MM.1S (cell line): ENCODE data around the gene SUMO1.

Source experiments
- DNase-seq: peaks from one replicate; pipeline ENCODE4 v3.0.0-alpha.2; 2015
- H2AFZ ChIP-seq: fragments of 300-600 bp; sonication (generic); 2 replicates; pipeline ENCODE4 v1.6.0; 2016; ENCODE audit warnings: antibody characterized with exemption, low read length
- H3F3A ChIP-seq: fragments of 300-600 bp; sonication (generic); 2 replicates; pipeline ENCODE4 v1.6.1; 2016; ENCODE audit warnings: mild to moderate bottlenecking, antibody characterized with exemption, low read length, moderate library complexity, mixed read lengths; ENCODE audit not compliant: insufficient read depth
- H3K27ac ChIP-seq: fragments of 300-600 bp; sonication (generic); 2 replicates; pipeline ENCODE4 v1.5.1; 2016; ENCODE audit warnings: mild to moderate bottlenecking, low read length
- H3K27me3 ChIP-seq: fragments of 300-600 bp; sonication (generic); replicated peaks from 2 replicates; pipeline ENCODE4 v1.6.0; 2016; ENCODE audit warnings: low read length; ENCODE audit not compliant: insufficient read depth
- H3K36me3 ChIP-seq: fragments of 300-600 bp; sonication (generic); replicated peaks from 2 replicates; pipeline ENCODE4 v1.6.1; 2016; ENCODE audit warnings: mild to moderate bottlenecking, low read length, mixed read lengths; ENCODE audit not compliant: insufficient read depth
- H3K4me1 ChIP-seq: fragments of 300-600 bp; sonication (generic); 2 replicates; pipeline ENCODE4 v1.6.1; 2016; ENCODE audit warnings: low read length, mixed read lengths
- H3K4me2 ChIP-seq: fragments of 300-600 bp; sonication (generic); 2 replicates; pipeline ENCODE4 v1.6.0; 2016; ENCODE audit warnings: low read depth, low read length
- H3K4me3 ChIP-seq: fragments of 300-600 bp; sonication (generic); 2 replicates; pipeline ENCODE4 v1.5.1; 2016; ENCODE audit warnings: low read length, mixed read lengths
- H3K79me2 ChIP-seq: fragments of 300-600 bp; sonication (generic); 2 replicates; pipeline ENCODE4 v1.6.1; 2016; ENCODE audit warnings: mixed run types, low read length, mixed read lengths
- H3K9ac ChIP-seq: fragments of 300-600 bp; sonication (generic); 2 replicates; pipeline ENCODE4 v1.6.1; 2016; ENCODE audit warnings: low read length, mixed read lengths
- H3K9me2 ChIP-seq: fragments of 300-600 bp; sonication (generic); replicated peaks from 2 replicates; pipeline ENCODE4 v1.6.1; 2016; ENCODE audit warnings: mild to moderate bottlenecking, low read length, mixed read lengths; ENCODE audit not compliant: insufficient read depth
- H3K9me3 ChIP-seq: fragments of 300-600 bp; sonication (generic); replicated peaks from 2 replicates; pipeline ENCODE4 v1.6.1; 2016; ENCODE audit warnings: mild to moderate bottlenecking, low read length, mixed read lengths; ENCODE audit not compliant: insufficient read depth
- H4K20me1 ChIP-seq: fragments of 300-600 bp; sonication (generic); 2 replicates; pipeline ENCODE4 v1.6.1; 2016; ENCODE audit warnings: mild to moderate bottlenecking, low read length, moderate library complexity, mixed read lengths; ENCODE audit not compliant: insufficient read depth
- EZH2 ChIP-seq: fragments of 300-600 bp; sonication (generic); optimal IDR thresholded peaks from 2 replicates; pipeline ENCODE3; 2017; ENCODE audit warnings: low read depth, mild to moderate bottlenecking, antibody characterized with exemption, low read length, mixed read lengths
- EZH2phosphoT487 ChIP-seq: fragments of 300-600 bp; sonication (generic); IDR thresholded peaks from 2 replicates; pipeline ENCODE4 v1.6.1; 2018; ENCODE audit warnings: antibody characterized with exemption, low read length
- TF ChIP-seq, protein P1 (sequence below): fragments of 300-600 bp; sonication (generic); IDR thresholded peaks from 2 replicates; pipeline ENCODE4 v1.5.1; 2016; ENCODE audit warnings: antibody characterized with exemption, low read length, mixed read lengths

SUMO1 gene

DNA sequence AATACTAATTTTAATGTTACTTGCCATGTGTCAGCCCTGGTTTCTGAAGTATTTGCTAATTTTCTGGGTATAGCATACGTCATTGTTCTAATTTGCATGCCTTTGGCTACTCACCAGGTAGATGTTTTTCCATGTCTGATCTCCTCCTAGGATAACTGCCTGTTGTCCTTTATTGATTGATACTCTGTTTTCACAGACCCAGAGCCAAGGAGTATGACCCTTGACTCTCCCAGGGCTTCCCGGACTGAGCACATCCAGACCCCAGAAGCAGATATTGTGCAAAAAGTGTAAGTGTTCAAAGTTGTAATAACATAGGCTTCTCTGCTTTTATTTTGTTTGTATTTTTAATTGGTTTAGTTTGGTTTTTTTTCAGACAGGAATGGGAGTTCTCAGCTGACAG, 53.8 kb downstream of the SUMO1 start:
- no peak overlapping the region for H2AFZ ChIP-seq
- H3K9ac ChIP-seq = no peak overlapping the region
- no peaks in the 10 kb centered on the region for H4K20me1 ChIP-seq
- H3K4me2 ChIP-seq = no peak overlapping the region
- no peaks in the 10 kb centered on the region for H3K36me3 ChIP-seq
- no peak for TF ChIP-seq EZH2phosphoT487
- TF ChIP-seq, protein P1, sequence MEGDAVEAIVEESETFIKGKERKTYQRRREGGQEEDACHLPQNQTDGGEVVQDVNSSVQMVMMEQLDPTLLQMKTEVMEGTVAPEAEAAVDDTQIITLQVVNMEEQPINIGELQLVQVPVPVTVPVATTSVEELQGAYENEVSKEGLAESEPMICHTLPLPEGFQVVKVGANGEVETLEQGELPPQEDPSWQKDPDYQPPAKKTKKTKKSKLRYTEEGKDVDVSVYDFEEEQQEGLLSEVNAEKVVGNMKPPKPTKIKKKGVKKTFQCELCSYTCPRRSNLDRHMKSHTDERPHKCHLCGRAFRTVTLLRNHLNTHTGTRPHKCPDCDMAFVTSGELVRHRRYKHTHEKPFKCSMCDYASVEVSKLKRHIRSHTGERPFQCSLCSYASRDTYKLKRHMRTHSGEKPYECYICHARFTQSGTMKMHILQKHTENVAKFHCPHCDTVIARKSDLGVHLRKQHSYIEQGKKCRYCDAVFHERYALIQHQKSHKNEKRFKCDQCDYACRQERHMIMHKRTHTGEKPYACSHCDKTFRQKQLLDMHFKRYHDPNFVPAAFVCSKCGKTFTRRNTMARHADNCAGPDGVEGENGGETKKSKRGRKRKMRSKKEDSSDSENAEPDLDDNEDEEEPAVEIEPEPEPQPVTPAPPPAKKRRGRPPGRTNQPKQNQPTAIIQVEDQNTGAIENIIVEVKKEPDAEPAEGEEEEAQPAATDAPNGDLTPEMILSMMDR = no peak
- TF ChIP-seq EZH2 = no peak
- no peak overlapping the region for H3K4me3 ChIP-seq
- H3F3A ChIP-seq = no peaks in the 10 kb centered on the region
- no peaks in the 10 kb centered on the region for H3K9me3 ChIP-seq
- H3K79me2 ChIP-seq = no peaks in the 10 kb centered on the region
- no peaks in the 10 kb centered on the region for H3K9me2 ChIP-seq
- no peaks in the 10 kb centered on the region for H3K4me1 ChIP-seq
- H3K27ac ChIP-seq = no peak overlapping the region
- H3K27me3 ChIP-seq = no peaks in the 10 kb centered on the region
- no peak for DNase-seq

DNA sequence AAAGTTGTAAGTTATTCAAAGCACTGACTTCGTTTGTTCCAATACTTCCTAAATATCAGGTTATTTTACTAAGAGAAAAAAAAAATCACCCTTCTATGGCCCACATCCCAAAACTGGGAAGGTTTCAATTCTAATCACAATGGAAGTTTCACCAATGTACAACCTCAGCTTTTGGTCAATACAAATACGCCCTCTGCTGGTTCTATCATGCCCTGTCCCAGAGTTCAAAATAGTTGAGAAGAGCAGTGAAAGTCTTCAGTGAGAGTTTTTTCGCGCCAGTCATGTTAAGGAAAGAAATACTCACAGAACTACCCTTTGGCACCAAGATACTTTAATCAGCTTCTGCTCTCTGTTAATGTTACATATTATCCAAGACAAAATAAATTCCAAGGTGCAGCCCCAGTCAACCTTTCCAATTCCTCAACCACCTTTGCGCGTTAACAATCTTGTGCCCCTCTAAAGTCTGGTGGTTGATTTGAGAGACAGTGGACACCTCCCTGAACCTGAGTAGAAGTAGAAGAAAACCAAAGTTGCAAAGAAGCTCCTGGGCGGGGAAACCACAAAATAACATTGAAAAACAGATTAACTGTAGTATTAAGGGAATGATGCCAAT, 59.9 kb downstream of the SUMO1 start:
- H3K4me2 ChIP-seq = no peak overlapping the region
- no peaks in the 10 kb centered on the region for H3K9me3 ChIP-seq
- H3K27me3 ChIP-seq = no peaks in the 10 kb centered on the region
- no peaks in the 10 kb centered on the region for H3K9me2 ChIP-seq
- no peak overlapping the region for H2AFZ ChIP-seq
- H3K36me3 ChIP-seq = no peaks in the 10 kb centered on the region
- H3K4me3 ChIP-seq = no peak overlapping the region
- DNase-seq = peak; percentile 63
- H3K4me1 ChIP-seq = no peaks in the 10 kb centered on the region
- no peaks in the 10 kb centered on the region for H3K79me2 ChIP-seq
- TF ChIP-seq, protein P1 = peak; percentile 81
- no peak for TF ChIP-seq EZH2phosphoT487
- no peak for TF ChIP-seq EZH2
- no peaks in the 10 kb centered on the region for H4K20me1 ChIP-seq
- no peak overlapping the region for H3K9ac ChIP-seq
- H3K27ac ChIP-seq = no peak overlapping the region
- no peaks in the 10 kb centered on the region for H3F3A ChIP-seq

DNA sequence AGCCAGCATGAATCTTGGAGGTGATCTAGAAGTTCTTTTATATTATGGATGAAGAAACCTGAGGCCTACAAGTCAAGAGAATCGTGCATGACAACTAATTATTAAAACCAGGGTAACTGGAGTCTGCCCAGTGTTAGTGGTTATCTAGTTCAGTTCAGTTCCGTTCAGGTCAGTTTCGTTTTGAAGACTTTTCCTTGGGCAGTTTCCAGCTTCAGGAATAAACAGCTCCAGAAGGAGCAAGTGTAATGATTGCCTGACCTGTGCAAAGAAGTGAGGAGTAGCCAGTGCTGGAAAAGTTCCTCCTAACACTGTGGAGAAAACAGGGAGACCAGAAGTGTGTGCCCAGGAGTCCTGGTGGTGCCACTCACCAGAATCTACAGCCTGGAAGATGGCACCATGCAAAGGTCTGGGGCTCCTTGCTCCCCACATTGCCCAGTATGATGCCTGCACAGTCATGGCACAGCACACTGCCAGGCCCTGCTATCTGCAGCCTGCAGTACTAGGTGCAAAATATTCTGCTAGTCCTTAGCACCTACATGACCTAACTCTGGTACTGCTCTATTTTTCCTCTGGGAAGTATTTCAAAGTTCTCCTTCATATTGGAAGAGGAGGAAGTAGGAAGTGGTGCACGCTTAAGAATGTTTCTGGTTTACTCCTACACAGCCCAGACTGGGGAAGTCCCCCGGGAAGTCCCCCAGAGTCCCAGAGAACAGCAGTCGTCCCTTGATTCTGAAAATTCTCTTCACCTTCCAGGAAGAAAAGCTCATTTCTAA, 65.8 kb downstream of the SUMO1 start:
- Histone ChIP-seq H4K20me1 (no peaks in the 10 kb centered on the region), H3K4me3 (no peak overlapping the region), H3K27ac (no peak overlapping the region), H3K36me3 (no peaks in the 10 kb centered on the region), H2AFZ (peak overlapping the region; percentile 1), H3K27me3 (no peaks in the 10 kb centered on the region), H3K4me1 (peaks cover 9% of the 10 kb centered on the region), H3K4me2 (no peak overlapping the region), H3K9ac (no peak overlapping the region), H3K9me2 (no peaks in the 10 kb centered on the region), H3F3A (no peaks in the 10 kb centered on the region), H3K9me3 (no peaks in the 10 kb centered on the region), H3K79me2 (no peaks in the 10 kb centered on the region)
- TF ChIP-seq EZH2 (no peak), EZH2phosphoT487 (no peak)
- TF ChIP-seq, protein P1 = no peak
- DNase-seq = peak; percentile 16
